Smooth muscle cell of the pulmonary artery (primary cell): ENCODE data around the gene CHRFAM7A. TPM values are rescaled to one million over a fixed set of nuclear protein-coding genes. Genes with fewer than 3 reads are reported as not detected.

ENCODE experiments used
- total RNA-seq: library from RNA; depleted of rRNA; stranded (reverse); fragments of >200 nt; gene quantifications from 2 replicates; pipeline ENCODE4 v1.2.3, GENCODE V29; 2014

Gene CHRFAM7A
- 1.2 and 1.5 TPM in 2 replicates for total RNA-seq

DNA sequence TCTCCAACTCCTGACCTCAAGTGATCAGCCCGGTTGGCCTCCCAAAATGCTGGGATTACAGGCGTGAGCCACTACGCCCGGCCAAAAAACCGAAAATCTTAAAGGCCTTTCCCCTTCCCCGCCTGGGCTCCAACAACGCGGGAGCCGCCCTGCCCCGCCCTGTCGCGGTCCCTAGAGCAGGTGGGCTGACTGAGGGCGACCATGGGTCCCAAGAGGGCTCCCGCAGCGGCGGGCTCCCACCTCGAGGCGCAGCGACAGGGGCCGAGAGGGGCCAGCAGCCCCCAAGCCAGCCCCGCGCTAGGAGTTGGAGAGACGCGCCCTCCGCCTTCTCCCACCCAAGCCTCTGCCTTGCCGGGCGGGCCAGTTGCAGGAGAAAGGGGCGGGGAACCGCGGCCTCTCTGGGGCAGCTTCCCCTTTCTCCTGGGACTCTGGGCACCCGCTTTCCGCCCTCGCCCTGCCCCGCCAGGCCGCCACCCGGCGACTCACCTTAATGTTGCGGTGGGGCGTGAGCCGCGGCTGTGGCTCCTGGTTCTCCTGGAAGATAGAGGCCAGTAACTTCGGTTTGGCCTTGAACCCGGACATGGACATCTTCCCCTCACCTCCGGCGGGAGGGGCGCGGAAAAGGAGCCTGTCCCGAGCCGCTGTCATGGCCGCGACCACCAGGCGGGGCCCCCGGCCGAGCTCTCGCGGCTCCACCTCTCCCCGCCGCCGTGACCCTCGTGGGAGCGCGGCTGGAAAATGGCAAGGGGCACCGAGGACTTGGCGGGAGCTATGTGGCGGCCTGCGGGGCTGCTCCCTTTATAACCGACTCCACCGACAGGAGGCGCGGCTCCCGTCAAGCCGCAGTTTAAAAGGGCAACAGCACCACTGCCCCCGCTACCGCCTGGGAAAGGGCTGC lies at the start of gene CHRFAM7A:
CHRFAM7A (minus strand) TSS at position 775 of the 898 bp plus-strand sequence. CDS start 10,189 bp downstream, outside the sequence.

DNA sequence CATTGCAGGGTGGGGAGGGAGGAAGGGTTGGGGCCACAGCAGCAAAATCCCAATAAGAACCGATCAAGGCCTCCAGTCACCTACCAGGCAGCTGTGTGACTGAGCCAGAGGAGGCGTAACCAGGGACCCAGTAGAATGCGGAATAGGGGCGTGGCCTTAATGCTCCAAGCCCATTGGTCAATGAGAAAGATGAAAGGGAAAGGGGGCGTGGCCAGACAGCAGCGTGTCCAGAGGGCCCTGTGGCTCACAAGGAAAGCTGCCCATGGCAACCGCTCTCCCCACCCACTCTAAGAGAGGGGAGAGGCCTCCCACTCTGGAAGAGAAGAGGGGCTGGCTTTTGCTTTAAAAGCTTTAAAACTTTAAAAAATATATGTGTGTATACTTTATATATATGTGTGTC lies 20.8 kb upstream of the CHRFAM7A start, which contains the start of gene GOLGA8R:
GOLGA8R (minus strand) TSS at position 101 of the 400 bp plus-strand sequence; CDS start at position 3, 98 bp downstream.

Other genes starting within 250 kb of the CHRFAM7A start
- gene GOLGA8R, start 20.7 kb upstream of the CHRFAM7A start, total RNA-seq, result 2.9 and 3.3 TPM in 2 replicates
- 1.1 and 1.9 TPM in 2 replicates for gene GOLGA8Q, start 158.5 kb upstream of the CHRFAM7A start, total RNA-seq
- 0.30 and 0.39 TPM in 2 replicates for gene GOLGA8H, start 210.5 kb upstream of the CHRFAM7A start, total RNA-seq